CD8-positive, alpha-beta memory T cell (primary cell): ENCODE measurements around the gene YOD1. TPM values are rescaled to one million over a fixed set of nuclear protein-coding genes. Genes with fewer than 3 reads are reported as not detected.

Experiments used
- CTCF ChIA-PET: fragments of 350-600 bp; sonication (Branson Sonifier 250); formaldehyde crosslinking; loops from one replicate; lab custom pipeline; 2021; ENCODE audit warnings: antibody characterized with exemption; lab: Charles Lee
- POLR2A ChIA-PET: fragments of 350-600 bp; sonication (Branson Sonifier 250); formaldehyde crosslinking; loops from one replicate; lab custom pipeline; 2021; ENCODE audit warnings: antibody characterized with exemption; lab: Charles Lee
- DNase-seq, 5 donors: peaks; one replicate each; pipeline versions ENCODE4 v3.0.0 to v3.0.0-alpha.2; 2020 to 2022; ENCODE audit warnings: mixed read lengths in 1 of 5
- H3K27ac ChIP-seq: one replicate; pipeline ENCODE4 v1.7.0; 2013; ENCODE audit warnings: low read depth, mild to moderate bottlenecking, low read length, moderate library complexity
- H3K27me3 ChIP-seq: 2 replicates; pipeline ENCODE4 v1.7.0; 2013; ENCODE audit warnings: low read length, mild to moderate bottlenecking; ENCODE audit not compliant: insufficient read depth, poor library complexity, severe bottlenecking
- H3K36me3 ChIP-seq: 2 replicates; pipeline ENCODE4 v1.7.0; 2013; ENCODE audit warnings: mild to moderate bottlenecking, low read length, moderate library complexity; ENCODE audit not compliant: insufficient read depth
- H3K4me1 ChIP-seq: 2 replicates; pipeline ENCODE4 v1.7.0; 2013; ENCODE audit warnings: mild to moderate bottlenecking, low read length, moderate library complexity; ENCODE audit not compliant: insufficient read depth
- H3K4me3 ChIP-seq: 2 replicates; pipeline ENCODE4 v1.7.0; 2013; ENCODE audit warnings: mild to moderate bottlenecking, low read length
- H3K9me3 ChIP-seq: 2 replicates; pipeline ENCODE4 v1.7.0; 2013; ENCODE audit warnings: mild to moderate bottlenecking, low read length
- H3K27ac Mint-ChIP-seq, 8 donors: one replicate each; pipeline ENCODE4 v1.8.0; 2020 to 2021; ENCODE audit warnings: mixed read lengths in 8 of 8, mild to moderate bottlenecking in 6 of 8, inconsistent platforms in 3 of 8, moderate library complexity in 3 of 8
- H3K27me3 Mint-ChIP-seq, 2 donors: one replicate each; pipeline ENCODE4 v1.8.0; 2020 to 2021; ENCODE audit warnings: mixed read lengths in 2 of 2, mild to moderate bottlenecking in 1 of 2, moderate library complexity in 1 of 2
- H3K36me3 Mint-ChIP-seq, 3 donors: one replicate each; pipeline ENCODE4 v1.8.0; 2020 to 2021; ENCODE audit warnings: mixed read lengths in 3 of 3, inconsistent platforms in 1 of 3, mild to moderate bottlenecking in 1 of 3
- H3K4me1 Mint-ChIP-seq, 3 donors: one replicate each; pipeline ENCODE4 v1.8.0; 2020 to 2021; ENCODE audit warnings: mixed read lengths in 3 of 3, inconsistent platforms in 1 of 3, mild to moderate bottlenecking in 1 of 3
- H3K4me3 Mint-ChIP-seq, 7 donors: one replicate each; pipeline ENCODE4 v1.8.0; 2020 to 2021; ENCODE audit warnings: mixed read lengths in 7 of 7, mild to moderate bottlenecking in 6 of 7, moderate library complexity in 4 of 7, inconsistent platforms in 2 of 7
- H3K9me3 Mint-ChIP-seq, 5 donors: one replicate each; pipeline ENCODE4 v1.8.0; 2020 to 2022; ENCODE audit warnings: mixed read lengths in 5 of 5, mild to moderate bottlenecking in 3 of 5, moderate library complexity in 2 of 5, inconsistent platforms in 1 of 5
- polyA plus RNA-seq: library from polyadenylated mRNA; unstranded; fragments of 300-500 nt; fragmentation: Illumina TruSeq; gene quantifications from one replicate; pipeline ENCODE4 v1.2.3, GENCODE V29; 2021
- total RNA-seq, 2 experiments: library from RNA; stranded (reverse); gene quantifications; one replicate each; pipeline ENCODE4 v1.2.3, GENCODE V29; 2021

The YOD1 gene
- total and polyA plus RNA-seq, 3 experiments from 2014 or later, result 0.98 to 10.6 (median 10.3) TPM

DNA sequence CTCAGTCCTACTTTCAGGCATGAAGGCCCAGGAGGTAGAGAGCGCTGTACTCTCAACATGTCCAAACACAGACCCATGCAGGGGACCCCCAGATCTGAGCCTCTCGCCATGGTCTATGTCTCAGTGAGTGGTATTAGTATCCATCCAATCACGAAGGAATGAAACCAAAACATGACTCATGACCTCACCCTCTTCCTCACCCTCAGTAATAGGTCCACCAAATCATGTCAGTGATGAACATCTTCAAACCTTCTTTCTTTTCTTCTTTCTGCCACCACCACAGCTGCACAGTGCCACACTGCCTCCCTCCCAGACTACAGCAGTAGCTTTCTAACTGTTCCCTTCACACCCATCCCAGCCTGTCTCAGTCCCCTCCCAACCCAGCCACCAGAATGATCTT, 35.2 kb downstream of the YOD1 start:
- Mint-ChIP-seq H3K27me3 (peaks cover 24 to 60% of the 10 kb centered on the region in 2 donors), H3K36me3 (peaks cover 0 to 2% (median 0%) of the 10 kb centered on the region in 3 donors), H3K4me3 (no peak overlapping the region), H3K27ac (no peak overlapping the region), H3K4me1 (no peaks in the 10 kb centered on the region), H3K9me3 (no peaks in the 10 kb centered on the region)
- ChIA-PET CTCF (interaction anchor here (1.0 kb wide), 1 partner anchor 9 kb away, joined by 3 read pairs; no protein-coding TSS in a partner anchor), POLR2A (no interaction called here)
- Histone ChIP-seq H3K4me3 (no peak overlapping the region), H3K27me3 (no peaks in the 10 kb centered on the region), H3K9me3 (no peaks in the 10 kb centered on the region), H3K36me3 (no peaks in the 10 kb centered on the region), H3K4me1 (no peaks in the 10 kb centered on the region), H3K27ac (no peak overlapping the region)
- DNase-seq, result no peak

DNA sequence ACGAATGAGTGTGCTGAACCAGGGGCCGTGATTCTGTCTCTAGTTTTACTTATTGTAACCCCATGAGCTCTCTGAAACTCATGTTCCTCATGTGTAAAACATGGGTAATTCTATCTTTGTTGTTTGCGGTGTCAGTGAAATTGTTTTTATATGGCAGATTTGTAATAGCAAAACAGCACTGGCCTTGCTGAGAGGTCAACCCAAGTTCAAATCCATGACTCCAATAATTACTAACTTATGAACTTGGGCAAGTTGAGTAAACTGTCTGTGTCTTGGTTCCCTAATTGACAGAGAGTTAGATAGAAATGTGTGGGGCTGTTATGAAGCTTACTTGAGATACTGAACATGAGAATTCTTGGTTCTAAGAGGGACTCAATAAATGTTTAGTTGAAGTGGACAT, 36.3 kb downstream of the YOD1 start:
- ChIA-PET CTCF (interaction anchor here (2.4 kb wide), 1 partner anchor 10 kb away, joined by 9 read pairs; no protein-coding TSS in a partner anchor), POLR2A (no interaction called here)
- Histone ChIP-seq H3K4me1 (no peaks in the 10 kb centered on the region), H3K27me3 (no peaks in the 10 kb centered on the region), H3K36me3 (no peaks in the 10 kb centered on the region), H3K27ac (no peak overlapping the region), H3K9me3 (no peaks in the 10 kb centered on the region), H3K4me3 (no peak overlapping the region)
- Mint-ChIP-seq H3K27me3 (peaks cover 21 to 58% of the 10 kb centered on the region in 2 donors), H3K4me1 (no peaks in the 10 kb centered on the region), H3K4me3 (no peak overlapping the region), H3K9me3 (no peaks in the 10 kb centered on the region), H3K36me3 (peaks cover 0 to 2% (median 0%) of the 10 kb centered on the region in 3 donors), H3K27ac (no peak overlapping the region)
- no peak for DNase-seq

DNA sequence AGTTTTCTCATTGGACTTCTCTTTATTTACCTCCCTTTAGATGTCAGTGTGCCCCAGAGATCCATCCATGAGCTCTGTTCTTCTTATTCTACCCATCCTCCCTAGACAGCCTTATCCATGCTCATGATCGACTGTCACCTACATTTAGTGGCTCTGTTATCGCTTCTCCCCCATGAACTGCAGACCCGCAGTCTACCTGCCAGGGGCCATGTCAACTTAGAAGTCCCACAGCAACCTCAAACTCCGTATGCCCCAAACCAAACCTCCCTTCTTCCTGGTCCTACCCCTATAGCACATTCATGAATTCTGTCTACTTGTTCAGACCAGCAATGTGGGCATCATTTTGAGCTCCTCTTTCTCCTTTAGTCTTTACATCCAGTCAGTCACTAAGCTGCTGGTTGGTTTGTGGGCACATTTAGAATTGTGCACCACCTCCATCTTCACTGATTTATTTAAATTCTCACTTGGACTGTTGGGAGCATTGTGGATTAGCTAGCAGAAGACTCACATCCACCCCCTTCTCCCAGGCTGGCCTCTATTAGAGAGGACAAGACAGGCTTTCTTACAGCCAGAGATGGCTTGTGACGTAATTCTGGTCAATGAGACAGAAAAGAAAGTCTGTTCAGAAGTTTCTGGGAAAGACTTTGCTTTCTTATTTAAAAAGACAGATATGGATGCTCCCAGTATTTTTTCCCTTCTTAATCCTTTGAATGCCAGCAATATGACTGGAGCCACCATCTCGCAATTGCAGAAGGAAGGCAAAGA, 37.5 kb downstream of the YOD1 start:
- DNase-seq, result no peak
- no peak overlapping the region for H3K27ac ChIP-seq
- no peak overlapping the region for H3K27ac Mint-ChIP-seq
- H3K9me3 ChIP-seq, result no peaks in the 10 kb centered on the region
- H3K4me1 Mint-ChIP-seq, result no peaks in the 10 kb centered on the region
- ChIA-PET CTCF (interaction anchor here (2.4 kb wide), 1 partner anchor 9 kb away, joined by 9 read pairs; no protein-coding TSS in a partner anchor), POLR2A (no interaction called here)
- no peaks in the 10 kb centered on the region for H3K36me3 ChIP-seq
- H3K36me3 Mint-ChIP-seq, result peaks cover 0 to 2% (median 0%) of the 10 kb centered on the region in 3 donors
- no peak overlapping the region for H3K4me3 Mint-ChIP-seq
- peaks cover 25 to 52% of the 10 kb centered on the region in 2 donors for H3K27me3 Mint-ChIP-seq
- H3K4me1 ChIP-seq, result no peaks in the 10 kb centered on the region
- no peaks in the 10 kb centered on the region for H3K27me3 ChIP-seq
- no peak overlapping the region for H3K4me3 ChIP-seq
- no peaks in the 10 kb centered on the region for H3K9me3 Mint-ChIP-seq

DNA sequence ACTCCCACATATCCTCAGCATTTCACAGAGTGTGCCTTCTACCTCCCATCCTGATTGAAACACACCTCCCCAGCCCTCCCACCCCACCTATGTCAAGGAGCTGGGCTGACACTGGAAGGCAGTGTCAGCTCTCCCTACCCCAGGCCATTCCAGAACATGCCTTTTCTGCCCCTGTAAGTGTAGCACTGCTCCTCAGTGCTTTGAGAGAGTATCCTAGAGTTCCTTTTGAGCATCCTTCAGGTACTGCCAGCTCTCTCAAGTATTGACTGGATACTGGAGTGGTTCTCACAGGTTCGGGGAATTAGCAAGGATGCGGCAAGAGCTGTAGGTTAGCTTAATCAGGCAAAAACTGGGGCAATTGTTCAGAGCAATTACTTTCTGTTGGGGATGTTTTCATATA, 40.3 kb downstream of the YOD1 start:
- DNase-seq, result no peak
- ChIA-PET CTCF (no interaction called here), POLR2A (no interaction called here)
- H3K4me3 ChIP-seq, result no peak overlapping the region
- no peak overlapping the region for H3K27ac ChIP-seq
- no peaks in the 10 kb centered on the region for H3K4me1 ChIP-seq
- H3K9me3 Mint-ChIP-seq, result no peaks in the 10 kb centered on the region
- H3K4me3 Mint-ChIP-seq, result no peak overlapping the region
- peaks cover 27 to 60% of the 10 kb centered on the region in 2 donors for H3K27me3 Mint-ChIP-seq
- H3K27me3 ChIP-seq, result no peaks in the 10 kb centered on the region
- H3K4me1 Mint-ChIP-seq, result no peaks in the 10 kb centered on the region
- H3K36me3 Mint-ChIP-seq, result peaks cover 0 to 2% (median 0%) of the 10 kb centered on the region in 3 donors
- no peaks in the 10 kb centered on the region for H3K36me3 ChIP-seq
- H3K27ac Mint-ChIP-seq, result no peak overlapping the region
- no peaks in the 10 kb centered on the region for H3K9me3 ChIP-seq

DNA sequence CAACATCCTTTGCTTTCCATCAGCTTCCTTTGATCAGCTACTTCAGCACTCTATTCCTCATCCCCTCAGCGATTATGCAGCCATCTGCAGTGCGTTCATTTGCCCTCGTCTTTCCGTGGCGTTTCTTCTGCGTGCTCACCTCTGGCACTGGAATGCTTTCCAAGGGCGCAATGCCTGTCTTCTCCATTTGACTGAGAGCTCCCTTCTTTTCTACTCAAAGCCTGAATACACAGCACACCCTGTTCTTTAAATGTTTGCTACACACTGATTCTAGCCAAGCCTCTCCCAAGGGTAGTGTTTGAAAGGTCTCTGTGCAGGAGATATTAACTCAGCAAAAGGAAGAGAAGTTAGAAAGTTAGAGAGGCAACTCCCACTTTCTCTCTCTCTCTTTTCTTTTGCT, 41.1 kb downstream of the YOD1 start:
- Histone ChIP-seq H3K27me3 (no peaks in the 10 kb centered on the region), H3K36me3 (no peaks in the 10 kb centered on the region), H3K4me1 (no peaks in the 10 kb centered on the region), H3K4me3 (no peak overlapping the region), H3K9me3 (no peaks in the 10 kb centered on the region), H3K27ac (no peak overlapping the region)
- H3K4me1 Mint-ChIP-seq, result peaks cover 0 to 3% (median 2%) of the 10 kb centered on the region in 3 donors
- no peak for DNase-seq
- H3K36me3 Mint-ChIP-seq, result peaks cover 0 to 2% (median 0%) of the 10 kb centered on the region in 3 donors
- peaks cover 27 to 60% of the 10 kb centered on the region in 2 donors for H3K27me3 Mint-ChIP-seq
- H3K27ac Mint-ChIP-seq, result no peak overlapping the region
- ChIA-PET POLR2A (no interaction called here), CTCF (no interaction called here)
- no peaks in the 10 kb centered on the region for H3K9me3 Mint-ChIP-seq
- H3K4me3 Mint-ChIP-seq, result no peak overlapping the region

DNA sequence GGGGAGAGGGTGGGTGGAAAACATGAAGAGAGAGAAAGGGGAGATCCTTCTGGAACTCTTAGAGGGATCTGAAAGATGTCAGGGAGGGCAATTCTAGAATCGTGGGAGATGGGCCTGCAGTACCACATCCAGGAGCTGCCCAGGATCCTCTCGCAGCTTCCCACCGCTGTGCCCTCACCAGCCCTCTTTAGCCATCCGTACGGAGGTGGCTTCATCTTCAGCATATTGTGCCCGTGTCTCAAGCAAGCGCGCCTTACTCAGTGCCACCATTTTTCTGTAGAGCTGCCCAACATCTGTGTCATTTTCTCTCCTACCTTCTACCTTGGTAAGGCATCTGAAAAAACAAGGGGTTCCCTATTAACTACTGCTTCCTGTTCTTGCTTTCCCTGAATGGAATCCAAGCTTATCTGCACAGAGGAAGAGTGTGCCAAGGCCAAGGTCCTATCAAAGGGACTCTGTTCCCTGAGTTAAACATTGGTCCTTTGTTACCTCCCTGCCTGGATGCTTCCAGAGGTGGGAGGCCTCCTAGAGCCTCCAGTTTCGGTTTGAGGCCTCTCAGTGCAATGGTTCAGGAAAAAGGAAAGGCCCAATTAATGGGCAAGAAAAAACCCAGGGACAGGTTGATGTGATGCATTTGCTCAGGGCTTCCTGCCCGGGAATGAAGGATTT, 41.7 kb downstream of the YOD1 start:
- H3K36me3 ChIP-seq, result no peaks in the 10 kb centered on the region
- H3K9me3 Mint-ChIP-seq, result no peaks in the 10 kb centered on the region
- H3K36me3 Mint-ChIP-seq, result peaks cover 0 to 2% (median 0%) of the 10 kb centered on the region in 3 donors
- peaks cover 27 to 56% of the 10 kb centered on the region in 2 donors for H3K27me3 Mint-ChIP-seq
- no peaks in the 10 kb centered on the region for H3K4me1 ChIP-seq
- no peak for DNase-seq
- ChIA-PET CTCF (no interaction called here), POLR2A (no interaction called here)
- H3K27ac Mint-ChIP-seq, result no peak overlapping the region
- H3K27me3 ChIP-seq, result no peaks in the 10 kb centered on the region
- peaks cover 0 to 6% (median 4%) of the 10 kb centered on the region in 3 donors for H3K4me1 Mint-ChIP-seq
- no peaks in the 10 kb centered on the region for H3K9me3 ChIP-seq
- H3K4me3 Mint-ChIP-seq, result no peak overlapping the region
- H3K4me3 ChIP-seq, result no peak overlapping the region
- no peak overlapping the region for H3K27ac ChIP-seq

DNA sequence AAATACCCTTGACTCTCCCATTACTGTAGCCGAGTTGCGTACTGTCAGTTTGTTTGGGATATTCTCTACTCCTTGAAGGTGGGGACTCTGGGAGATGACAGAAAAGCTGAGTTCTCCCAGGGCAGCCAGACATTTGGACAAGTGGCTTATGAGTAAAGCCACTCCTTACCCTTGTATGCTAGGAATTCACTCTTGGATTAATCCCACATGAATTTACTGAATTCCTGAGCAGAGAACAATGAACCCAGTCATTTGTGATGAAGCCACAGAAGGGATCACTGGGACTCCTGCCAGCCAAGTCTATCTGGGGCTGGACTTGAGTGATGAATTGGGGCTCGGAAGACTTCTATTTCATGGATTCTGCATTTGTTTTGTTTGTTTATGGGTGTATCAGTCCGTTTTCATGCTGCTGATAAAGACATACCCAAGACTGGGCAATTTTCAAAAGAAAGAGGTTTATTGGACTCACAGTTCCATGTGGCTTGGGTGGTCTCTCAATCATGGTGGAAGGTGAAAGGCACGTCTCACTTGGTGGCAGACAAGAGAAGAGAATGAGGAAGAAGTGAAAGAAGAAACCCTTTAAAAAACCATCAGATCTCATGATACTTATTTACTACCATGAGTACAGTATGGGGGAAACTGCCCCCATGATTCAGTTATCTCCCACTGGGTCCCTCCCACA, 43.5 kb downstream of the YOD1 start:
- Histone ChIP-seq H3K9me3 (no peaks in the 10 kb centered on the region), H3K4me1 (no peaks in the 10 kb centered on the region), H3K4me3 (no peak overlapping the region), H3K27me3 (no peaks in the 10 kb centered on the region), H3K36me3 (no peaks in the 10 kb centered on the region), H3K27ac (no peak overlapping the region)
- ChIA-PET CTCF (no interaction called here), POLR2A (no interaction called here)
- Mint-ChIP-seq H3K36me3 (no peaks in the 10 kb centered on the region), H3K27ac (peak overlapping the region in 1 of 8 donors; percentile 15), H3K4me1 (peaks cover 0 to 6% (median 4%) of the 10 kb centered on the region in 3 donors), H3K4me3 (no peak overlapping the region), H3K9me3 (no peaks in the 10 kb centered on the region), H3K27me3 (peaks cover 21 to 40% of the 10 kb centered on the region in 2 donors)
- no peak for DNase-seq
